Measurements from ENCODE around the gene PKD1L1.

PKD1L1 gene

GRCh38 chr7:47726047-47726726 is 222.1 kb downstream of the PKD1L1 start:
- DNase-seq = no peak

GRCh38 chr7:47725031-47725780 is 223.1 kb downstream of the PKD1L1 start:
- no peak for DNase-seq
